Sigmoid colon (tissue), 4 donors: ENCODE data around the gene MCM9.

Experiments
- CTCF ChIP-seq, 4 experiments: fragments of 450-650 bp in 3 of 4; fragments of 200-600 bp in 1 of 4; IDR thresholded peaks; one replicate each; pipeline ENCODE4 v1.5.1; 2016 to 2019; ENCODE audit warnings: antibody characterized with exemption in 4 of 4, mild to moderate bottlenecking in 3 of 4, moderate library complexity in 2 of 4
- EP300 ChIP-seq, 4 donors: sonication (generic); formaldehyde crosslinking; IDR thresholded peaks; one replicate each; pipeline ENCODE4 v1.6.1; 2017; ENCODE audit warnings: antibody characterized with exemption in 4 of 4
- POLR2A ChIP-seq, 2 donors: fragments of 450-650 bp; IDR thresholded peaks; one replicate each; pipeline ENCODE4 v1.6.1; 2016; ENCODE audit warnings: antibody characterized with exemption in 2 of 2, mild to moderate bottlenecking in 2 of 2, moderate library complexity in 2 of 2

- TF ChIP-seq CTCF (IDR thresholded peaks at IDR 0.05) = no peak
- no peak for TF ChIP-seq EP300 (IDR thresholded peaks at IDR 0.05)
- no peak for TF ChIP-seq POLR2A (IDR thresholded peaks at IDR 0.05)
Measured at GRCh38 chr6:118905084-118905483, 29.9 kb downstream of the MCM9 start.
